Glomerular visceral epithelial cell (primary cell): Measurements from ENCODE around the gene HS3ST3A1.

Source experiments
- DNase-seq: peaks from one replicate; pipeline ENCODE4 v3.0.0-alpha.2; 2016; ENCODE audit errors: extremely low spot score

Gene HS3ST3A1

GRCh38 chr17:13598353-13599167 lies 3.2 kb downstream of the HS3ST3A1 start:
- no peak for DNase-seq

- DNase-seq, result peak; percentile 65
Measured at GRCh38 chr17:13597723-13598347, 3.9 kb downstream of the HS3ST3A1 start.

GRCh38 chr17:13596241-13596923 lies 5.3 kb downstream of the HS3ST3A1 start:
- DNase-seq, result no peak

- no peak for DNase-seq
Measured at GRCh38 chr17:13595599-13595899, 6.2 kb downstream of the HS3ST3A1 start.

- DNase-seq, result peak; percentile 90
Measured at GRCh38 chr17:13594762-13595598, 6.7 kb downstream of the HS3ST3A1 start.

- DNase-seq, result no peak
Measured at GRCh38 chr17:13594310-13594709, 7.4 kb downstream of the HS3ST3A1 start.

- DNase-seq, result no peak
Measured at GRCh38 chr17:13593757-13594156, 8.0 kb downstream of the HS3ST3A1 start.

GRCh38 chr17:13593021-13593751 lies 8.5 kb downstream of the HS3ST3A1 start:
- no peak for DNase-seq

GRCh38 chr17:13592427-13592826 lies 9.3 kb downstream of the HS3ST3A1 start:
- no peak for DNase-seq

GRCh38 chr17:13590441-13590840 lies 11.3 kb downstream of the HS3ST3A1 start:
- DNase-seq, result peak; percentile 58

GRCh38 chr17:13589658-13590057 lies 12.1 kb downstream of the HS3ST3A1 start:
- no peak for DNase-seq

- peak; percentile 59 for DNase-seq
Measured at GRCh38 chr17:13587487-13588338, 14.0 kb downstream of the HS3ST3A1 start.

GRCh38 chr17:13584701-13585080 lies 17.0 kb downstream of the HS3ST3A1 start:
- peak; percentile 91 for DNase-seq

- DNase-seq, result no peak
Measured at GRCh38 chr17:13583996-13584700, 17.6 kb downstream of the HS3ST3A1 start.

- no peak for DNase-seq
Measured at GRCh38 chr17:13582776-13583547, 18.8 kb downstream of the HS3ST3A1 start.

- DNase-seq, result no peak
Measured at GRCh38 chr17:13581925-13582324, 19.8 kb downstream of the HS3ST3A1 start.

- no peak for DNase-seq
Measured at GRCh38 chr17:13580790-13581189, 20.9 kb downstream of the HS3ST3A1 start.

- DNase-seq, result no peak
Measured at GRCh38 chr17:13576661-13577526, 24.8 kb downstream of the HS3ST3A1 start.
